Activated T-cell treated with anti-CD3 and anti-CD28 coated beads, Interleukin-2, amount 50 U/mL, for 1 hour (primary cell): ENCODE data around the gene MOB1A.
"Not testable (repeated sequence)": the region's sequence is repeated elsewhere in the genome, so short reads cannot be mapped to it uniquely, and the experiment has no call there.

Experiments
- DNase-seq: peaks from one replicate; pipeline ENCODE4 v3.0.0-alpha.2; 2020

The MOB1A gene

GRCh38 chr2:74198461-74199274 lies 20.0 kb upstream of the MOB1A start, which contains the start of gene MTHFD2:
Gene MTHFD2 (plus strand): TSS chr2:74198615. CDS start chr2:74198642, 27 bp downstream.
- peak; percentile 89 for DNase-seq

GRCh38 chr2:74198023-74198460 lies 19.4 kb upstream of the MOB1A start:
- DNase-seq, result no peak

- DNase-seq, result no peak
Measured at GRCh38 chr2:74197049-74197448, 18.4 kb upstream of the MOB1A start.

GRCh38 chr2:74194799-74195198 lies 16.1 kb upstream of the MOB1A start:
- DNase-seq, result no peak

GRCh38 chr2:74191596-74192380 lies 13.1 kb upstream of the MOB1A start:
- DNase-seq, result no peak

- DNase-seq, result no peak
Measured at GRCh38 chr2:74188696-74189095, 10.0 kb upstream of the MOB1A start.

- no peak for DNase-seq
Measured at GRCh38 chr2:74188018-74188601, 9.4 kb upstream of the MOB1A start.

DNA sequence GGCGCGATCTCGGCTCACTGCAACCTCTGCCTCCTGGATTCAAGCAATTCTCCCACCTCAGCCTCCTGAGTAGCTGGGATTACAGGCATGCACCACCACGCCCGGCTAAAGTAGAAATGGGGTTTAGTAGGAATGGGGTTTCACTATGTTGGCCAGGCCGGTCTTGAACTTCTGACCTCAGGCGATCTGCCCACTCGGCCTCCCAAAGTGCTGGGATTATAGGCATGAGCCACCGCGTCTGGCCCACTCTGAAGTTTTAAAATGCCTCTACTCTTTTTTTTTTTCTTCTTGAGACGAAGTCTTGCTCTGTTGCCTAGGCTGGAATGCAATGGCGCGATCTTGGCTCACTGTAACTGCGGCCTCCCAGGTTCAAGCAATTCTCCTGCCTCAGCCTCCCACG lies 8.0 kb upstream of the MOB1A start:
- not testable (repeated sequence) for DNase-seq

GRCh38 chr2:74186038-74186437 lies 7.4 kb upstream of the MOB1A start:
- no peak for DNase-seq

DNA sequence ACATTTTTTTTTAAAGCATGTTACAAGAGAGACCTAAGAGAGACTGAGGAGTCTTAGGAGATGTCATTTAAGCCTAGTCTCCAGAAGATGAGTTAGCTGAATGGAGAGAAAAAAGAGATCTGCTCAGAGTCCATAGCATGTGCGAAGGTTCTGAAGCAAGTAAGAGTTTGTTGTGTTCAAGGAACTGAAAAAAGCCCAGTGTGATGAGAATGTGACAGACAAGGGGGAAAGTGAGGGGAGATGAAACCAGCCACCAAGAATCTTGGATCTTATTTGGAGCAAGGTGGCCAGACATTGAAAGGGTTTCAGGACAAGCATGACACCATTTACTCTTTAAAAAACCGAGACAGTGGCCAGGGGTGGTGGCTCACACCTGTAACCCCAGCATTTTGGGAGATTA lies 5.2 kb upstream of the MOB1A start:
- no peak for DNase-seq

DNA sequence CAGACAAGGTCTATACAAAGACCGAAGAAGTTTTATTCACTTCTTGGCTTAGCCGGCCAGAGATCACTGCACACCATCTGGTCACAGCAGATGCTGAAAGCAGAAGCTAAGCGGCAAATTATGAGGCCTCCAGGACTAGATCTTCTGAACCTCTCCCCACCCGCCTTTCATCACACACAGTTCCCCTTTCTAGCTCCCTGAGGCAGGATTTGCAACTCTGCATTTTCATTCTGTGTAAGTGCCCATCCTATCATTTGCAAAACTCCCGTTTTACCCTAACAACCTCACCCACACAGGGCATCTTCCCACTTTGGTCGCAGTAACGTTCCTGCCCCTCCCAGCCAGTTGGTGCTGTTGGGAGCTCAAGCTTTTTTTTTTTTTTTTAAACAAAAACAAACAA lies 3.1 kb upstream of the MOB1A start:
- DNase-seq, result no peak

DNA sequence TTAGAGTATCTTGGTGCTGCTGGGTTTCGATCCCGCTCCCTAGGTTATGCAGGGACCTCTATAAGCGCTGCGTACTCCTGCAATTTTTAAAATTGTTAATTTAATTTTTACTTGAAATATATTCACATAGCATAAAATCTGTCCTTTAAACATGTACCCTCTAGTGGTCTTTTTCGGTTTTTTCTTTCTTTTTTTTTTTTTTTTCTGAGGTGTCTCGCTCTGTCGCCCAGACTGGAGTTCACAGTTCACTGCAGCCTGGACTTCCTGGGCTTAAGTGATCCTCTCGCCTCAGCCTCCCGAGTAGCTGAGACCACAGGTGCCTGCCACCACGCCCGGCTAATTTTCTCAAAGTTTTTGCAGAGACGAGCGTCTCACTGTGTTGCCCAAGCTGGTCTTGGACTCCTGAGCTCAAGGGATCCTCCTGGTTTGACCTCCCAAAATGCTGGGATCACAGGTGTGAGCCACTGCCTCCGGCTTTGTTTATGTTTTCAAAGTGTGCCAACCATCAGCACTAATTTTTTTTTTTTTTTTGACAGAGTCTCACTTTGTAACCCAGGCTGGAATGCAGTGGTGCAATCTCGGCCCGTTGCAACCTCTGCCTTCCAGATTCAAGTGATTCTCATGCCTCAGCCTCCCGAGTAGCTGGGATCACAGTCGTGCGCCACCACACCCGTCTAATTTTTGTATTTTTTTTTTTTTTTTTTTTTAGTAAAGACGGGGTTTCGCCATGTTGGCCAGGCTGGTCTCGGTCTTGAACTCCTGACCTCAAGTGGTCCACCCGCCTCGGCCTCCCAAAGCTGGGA lies 585 bp upstream of the MOB1A start:
- DNase-seq, result no peak

GRCh38 chr2:74177696-74178095 lies 983 bp downstream of the MOB1A start:
- DNase-seq, result no peak

GRCh38 chr2:74174909-74175308 lies 3.8 kb downstream of the MOB1A start:
- DNase-seq, result no peak

DNA sequence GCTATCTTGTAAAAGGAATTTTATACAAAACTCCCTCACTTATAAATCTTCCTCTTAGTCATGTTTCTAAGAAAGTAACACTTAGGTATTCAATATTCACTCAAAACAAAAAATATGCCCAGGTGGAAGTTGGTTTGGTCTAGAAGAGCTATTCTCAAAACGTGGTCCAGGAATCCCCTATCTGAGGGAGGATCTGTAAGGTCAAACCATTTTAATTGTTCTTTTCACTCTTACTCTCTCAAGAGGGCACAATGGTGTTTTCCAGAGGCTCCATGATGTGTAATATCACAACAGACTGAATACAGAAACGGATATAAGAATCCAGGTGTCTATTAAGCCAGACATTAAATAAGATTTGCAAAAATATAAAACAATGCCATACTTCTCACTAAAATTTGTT lies 9.9 kb downstream of the MOB1A start:
- DNase-seq, result no peak

- no peak for DNase-seq
Measured at GRCh38 chr2:74164761-74165160, 13.9 kb downstream of the MOB1A start.

- DNase-seq, result no peak
Measured at GRCh38 chr2:74162951-74163350, 15.7 kb downstream of the MOB1A start.

- no peak for DNase-seq
Measured at GRCh38 chr2:74155830-74156229, 22.8 kb downstream of the MOB1A start.

DNA sequence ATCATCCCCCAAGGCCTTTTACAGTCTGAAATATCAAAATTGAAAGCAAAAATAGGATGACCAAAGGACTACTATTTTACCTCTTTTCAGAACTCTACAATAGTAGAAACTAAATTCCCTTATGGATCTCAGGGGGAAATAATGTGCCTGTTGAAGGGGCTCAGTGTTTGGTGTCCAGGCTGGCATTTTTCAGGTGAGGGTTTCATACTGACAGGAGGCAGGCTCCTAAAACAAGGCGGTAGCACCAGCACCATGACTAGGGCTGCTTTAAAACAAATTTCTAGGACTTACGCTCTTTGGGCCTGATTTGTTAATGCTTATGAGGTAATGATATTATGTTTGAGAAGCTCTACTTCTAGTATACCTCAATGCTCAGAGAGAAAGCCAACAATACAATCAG lies 25.7 kb downstream of the MOB1A start:
- DNase-seq, result no peak

DNA sequence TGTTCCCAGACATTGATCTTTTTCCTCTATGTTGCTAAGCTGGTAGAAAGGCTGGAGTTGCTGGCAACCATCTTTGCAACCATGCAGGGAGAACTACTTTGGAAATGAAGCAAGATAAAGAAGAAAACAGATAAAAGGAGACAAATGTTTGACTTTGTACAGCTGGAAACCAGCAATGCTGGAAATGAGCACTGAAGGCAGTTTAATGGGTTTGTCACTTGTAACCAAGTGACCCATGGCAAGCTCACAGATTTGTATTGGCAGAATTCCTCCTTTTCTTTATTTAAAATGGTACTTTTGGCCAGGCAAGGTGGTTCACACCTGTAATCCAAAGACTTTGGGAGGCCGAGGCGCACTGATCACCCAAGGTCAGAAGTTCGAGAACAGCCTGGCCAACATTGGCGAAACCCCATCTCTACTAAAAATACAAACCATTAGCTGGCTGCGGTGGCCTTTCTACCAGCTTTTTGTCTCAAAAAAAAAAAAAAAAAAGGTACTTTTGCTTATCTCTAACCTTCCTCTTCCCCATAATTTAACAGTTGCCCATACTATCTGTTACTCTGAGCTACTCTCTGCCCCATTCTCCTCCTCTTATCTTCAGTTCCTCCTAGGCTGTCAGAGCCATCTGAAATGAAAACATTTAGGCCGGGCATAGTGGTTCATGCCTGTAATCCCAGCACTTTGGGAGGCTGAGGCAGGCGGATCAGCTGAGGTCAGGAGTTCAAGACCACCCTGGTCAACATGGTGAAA lies 28.9 kb downstream of the MOB1A start:
- DNase-seq, result no peak

DNA sequence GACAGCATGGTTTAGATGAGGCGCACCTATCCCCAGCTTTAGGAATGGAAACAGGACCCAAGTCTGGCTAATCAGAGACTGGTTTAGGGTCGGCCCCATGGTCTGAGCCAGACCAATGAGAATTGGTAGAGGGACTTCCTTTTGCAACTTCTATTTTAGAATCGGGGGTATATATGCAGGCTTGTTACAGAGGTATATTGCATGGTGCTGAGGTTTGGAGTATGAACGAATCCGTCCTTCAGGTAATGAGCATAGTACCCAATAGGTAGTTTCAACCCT lies 29.5 kb downstream of the MOB1A start:
- DNase-seq, result no peak

- no peak for DNase-seq
Measured at GRCh38 chr2:74148457-74149246, 30.0 kb downstream of the MOB1A start.
